ENCODE measurements around the gene E2F6. TPM values are rescaled to one million over a fixed set of nuclear protein-coding genes. Genes with fewer than 3 reads are reported as not detected.
A peak's percentile ranks its signal among the peaks of the same experiment; 100 is the strongest.

E2F6 gene
- total and polyA plus RNA-seq, 8 donors, result 8.7 to 21.7 (median 18.1) TPM

DNA sequence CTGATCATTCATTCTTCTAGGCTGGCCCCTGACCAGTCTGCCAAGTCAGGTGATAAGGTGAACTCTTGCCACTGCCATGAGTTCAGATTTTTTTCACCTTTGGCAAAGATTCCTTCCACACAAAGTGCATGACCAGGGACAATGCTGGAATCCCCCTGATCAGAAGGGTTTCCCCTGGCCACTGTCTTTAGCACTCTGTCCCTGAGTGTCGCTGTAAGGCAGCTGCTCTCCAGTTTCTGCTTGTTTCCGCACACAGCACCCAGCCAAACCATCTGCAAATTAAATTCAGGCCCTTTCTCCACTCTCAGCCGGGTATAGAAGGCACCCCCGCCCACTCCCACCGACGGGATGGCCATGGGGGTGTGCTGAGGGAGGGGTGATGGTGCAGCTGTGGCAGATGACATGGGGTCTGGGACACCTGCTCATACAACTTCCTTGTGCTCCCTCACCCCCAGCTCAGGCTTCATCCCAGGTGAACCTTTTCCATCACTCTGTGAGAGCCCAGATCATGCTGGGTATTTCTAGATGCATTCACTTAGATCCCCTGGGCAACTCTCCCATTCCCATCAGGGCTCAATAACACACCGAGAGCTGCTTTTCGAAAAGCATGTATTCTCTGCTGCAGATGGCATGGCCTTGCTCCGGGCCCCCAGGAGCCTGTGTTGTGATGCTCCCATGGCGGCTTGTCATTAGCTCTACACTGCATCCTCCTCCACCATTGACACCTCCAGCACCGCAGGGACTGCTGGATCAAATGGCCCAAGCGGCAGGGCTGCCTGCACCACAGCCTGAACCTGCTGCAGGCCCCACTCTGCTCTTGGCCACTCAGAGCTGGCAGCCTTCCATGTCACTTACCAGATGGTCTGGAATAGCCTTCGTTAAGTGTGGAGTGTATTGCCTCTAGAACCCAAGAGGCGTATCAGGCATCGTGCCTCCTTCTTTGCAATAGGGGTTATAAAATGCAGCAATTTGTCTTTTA is 69.2 kb downstream of the E2F6 start:
- DNase-seq, result peak in 1 of 4 donors; percentile 78
- intact Hi-C loops (cut with DNase I), result no loop called here
- ATAC-seq, result peak; percentile 69
- Histone ChIP-seq H3K27ac (no peak overlapping the region), H3K27me3 (no peaks in the 10 kb centered on the region), H3K4me3 (no peak overlapping the region), H3K4me1 (peaks cover 0 to 3% of the 10 kb centered on the region in 2 donors), H3K9me3 (no peaks in the 10 kb centered on the region), H3K36me3 (no peaks in the 10 kb centered on the region)
- TF ChIP-seq, protein P1, sequence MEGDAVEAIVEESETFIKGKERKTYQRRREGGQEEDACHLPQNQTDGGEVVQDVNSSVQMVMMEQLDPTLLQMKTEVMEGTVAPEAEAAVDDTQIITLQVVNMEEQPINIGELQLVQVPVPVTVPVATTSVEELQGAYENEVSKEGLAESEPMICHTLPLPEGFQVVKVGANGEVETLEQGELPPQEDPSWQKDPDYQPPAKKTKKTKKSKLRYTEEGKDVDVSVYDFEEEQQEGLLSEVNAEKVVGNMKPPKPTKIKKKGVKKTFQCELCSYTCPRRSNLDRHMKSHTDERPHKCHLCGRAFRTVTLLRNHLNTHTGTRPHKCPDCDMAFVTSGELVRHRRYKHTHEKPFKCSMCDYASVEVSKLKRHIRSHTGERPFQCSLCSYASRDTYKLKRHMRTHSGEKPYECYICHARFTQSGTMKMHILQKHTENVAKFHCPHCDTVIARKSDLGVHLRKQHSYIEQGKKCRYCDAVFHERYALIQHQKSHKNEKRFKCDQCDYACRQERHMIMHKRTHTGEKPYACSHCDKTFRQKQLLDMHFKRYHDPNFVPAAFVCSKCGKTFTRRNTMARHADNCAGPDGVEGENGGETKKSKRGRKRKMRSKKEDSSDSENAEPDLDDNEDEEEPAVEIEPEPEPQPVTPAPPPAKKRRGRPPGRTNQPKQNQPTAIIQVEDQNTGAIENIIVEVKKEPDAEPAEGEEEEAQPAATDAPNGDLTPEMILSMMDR (IDR thresholded peaks at IDR 0.05), result no peak

DNA sequence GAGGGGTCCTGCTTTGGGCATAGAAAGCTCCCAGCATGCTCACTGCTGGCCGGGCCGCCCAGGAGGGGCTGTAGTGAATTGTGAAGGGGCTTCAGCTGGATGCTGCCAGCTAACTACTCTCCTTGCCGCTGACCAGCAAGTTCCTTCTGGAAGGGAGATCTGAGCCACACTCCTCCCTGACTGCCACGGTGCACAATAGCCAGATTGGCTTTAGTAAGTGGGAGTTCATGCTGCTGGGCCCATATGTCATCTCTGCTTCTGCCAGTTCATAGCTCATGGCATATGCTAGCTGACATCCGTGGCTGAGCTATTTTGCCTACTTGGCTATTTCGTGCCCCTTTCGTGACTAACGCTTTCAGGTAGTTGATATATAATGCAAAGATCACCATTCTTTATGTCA is 69.9 kb downstream of the E2F6 start:
- Histone ChIP-seq H3K27me3 (no peaks in the 10 kb centered on the region), H3K4me1 (peaks cover 0 to 6% of the 10 kb centered on the region in 2 donors), H3K27ac (no peak overlapping the region), H3K9me3 (no peaks in the 10 kb centered on the region), H3K4me3 (no peak overlapping the region), H3K36me3 (no peaks in the 10 kb centered on the region)
- no peak for DNase-seq
- intact Hi-C loops (cut with DNase I), result no loop called here
- ATAC-seq, result no peak
- TF ChIP-seq, protein P1 (IDR thresholded peaks at IDR 0.05), result no peak

DNA sequence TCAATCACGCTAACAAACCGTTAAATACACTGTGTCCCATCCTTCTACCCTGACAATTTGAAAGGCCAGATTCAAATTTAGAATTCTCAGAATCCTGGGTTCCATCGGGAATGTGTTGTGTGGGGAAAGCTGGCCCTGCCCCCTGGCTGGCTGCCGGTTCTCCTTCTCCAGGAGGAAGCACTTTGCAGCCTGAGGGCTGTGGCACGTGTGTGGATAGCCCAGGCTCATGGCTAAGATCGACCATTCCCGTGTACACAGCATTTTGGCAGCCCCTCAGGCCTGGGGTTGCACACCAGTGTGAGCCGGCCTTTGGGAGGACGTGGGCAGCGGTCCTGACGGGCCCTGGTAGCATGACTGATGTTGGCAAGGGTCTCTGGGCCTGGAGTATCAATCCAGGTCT is 70.6 kb downstream of the E2F6 start:
- DNase-seq (no peak), ATAC-seq (peak; percentile 13)
- Histone ChIP-seq H3K27me3 (no peaks in the 10 kb centered on the region), H3K4me3 (no peak overlapping the region), H3K4me1 (peaks cover 0 to 6% of the 10 kb centered on the region in 2 donors), H3K27ac (no peak overlapping the region), H3K36me3 (no peaks in the 10 kb centered on the region), H3K9me3 (no peaks in the 10 kb centered on the region)
- TF ChIP-seq, protein P1 (IDR thresholded peaks at IDR 0.05), result no peak
- intact Hi-C loops (cut with DNase I), result no loop called here

Other genes with a start within 250 kb of the E2F6 start
- 10 to 100 TPM; 49.4 to 59.0 TPM for gene ROCK2, start 121.5 kb downstream of the E2F6 start, total RNA-seq
- 10 to 100 TPM; 50.7 to 61.5 (median 58.9) TPM for gene ROCK2, start 121.5 kb downstream of the E2F6 start, polyA plus RNA-seq (ENCODE audit: insufficient read length in 6 of 6)
- 1 to 10 TPM; 1.6 to 3.1 TPM for gene GREB1, start 67.9 kb upstream of the E2F6 start, total RNA-seq
- 10 to 100 TPM; 11.5 to 19.1 (median 13.4) TPM for gene GREB1, start 67.9 kb upstream of the E2F6 start, polyA plus RNA-seq (ENCODE audit: insufficient read length in 6 of 6)
- not detected for gene NTSR2, start 204.0 kb upstream of the E2F6 start, total RNA-seq
- not detected for gene NTSR2, start 204.0 kb upstream of the E2F6 start, polyA plus RNA-seq (ENCODE audit: insufficient read length in 6 of 6)

Data from left lung (tissue), 10 donors.